ENCODE results near the gene NR2C2. TPM values are rescaled to one million over a fixed set of nuclear protein-coding genes. Genes with fewer than 3 reads are reported as not detected.

Gene NR2C2
- total and polyA plus RNA-seq, 9 of the 15 experiments (the other 6 are each of a cell fraction or from before 2014, with no cell fraction given) = 6.1 to 33.0 (median 14.6) TPM

GRCh38 chr3:14927308-14927707 is 20.1 kb upstream of the NR2C2 start:
- FAIRE-seq = no peak
- H2AFZ ChIP-seq (ENCODE audit: low read depth, low read length) = no peak overlapping the region
- H3K9ac ChIP-seq (ENCODE audit: insufficient read depth in 1 of 2, low read depth in 2 of 2, low read length in 2 of 2) = no peak overlapping the region
- no peaks in the 10 kb centered on the region for H3K79me2 ChIP-seq (ENCODE audit: control insufficient read depth, insufficient read depth, low read length)
- BruUV-seq (replicated peaks) = no TSS peak
- no peaks in the 10 kb centered on the region for H3K9me3 ChIP-seq (replicated peaks; ENCODE audit: control insufficient read depth, insufficient read depth, low read depth, low read length)
- in situ Hi-C loops (cut with MboI) (no loop called here), intact Hi-C loops (cut with micrococcal nuclease) (loop anchor here (5.0 to 10.0 kb wide), 5 partner anchors 125 to 630 kb away; partner anchors contain the start of gene CAPN7)
- ChIA-PET CTCF (ENCODE audit: low intra/inter-chr PET ratio) (no interaction called here), POLR2A (interaction anchor here (0.5 to 1.1 kb wide), 3 partner anchors 10 to 115 kb away, joined by 3 to 4 read pairs (median 3); no protein-coding TSS in a partner anchor)
- DNase-seq (ENCODE audit: extremely low read depth in 1 of 4, low spot score in 3 of 4) = no peak
- TF ChIP-seq ZNF24 (IDR thresholded peaks at IDR 0.05) (peak; percentile 92), UBTF (IDR thresholded peaks at IDR 0.05; ENCODE audit: borderline replicate concordance in 1 of 2, low read depth in 2 of 2, low read length in 2 of 2) (no peak)
- H4K20me1 ChIP-seq (replicated peaks; ENCODE audit: control insufficient read depth, insufficient read depth, low read length) = peaks cover 4% of the 10 kb centered on the region; the same call in 1 of the 2 replicates
- 50% methylated on average over 5 of the region's 5 CpGs for WGBS (ENCODE audit: insufficient coverage, low coverage, missing lambda C conversion rate)
- no peak overlapping the region for H3K4me3 ChIP-seq
- peaks cover 0 to 2% of the 10 kb centered on the region in 2 experiments; a peak in 2 of 5 replicates for H3K4me1 ChIP-seq (replicated peaks in 1 of 2; ENCODE audit: control insufficient read depth in 2 of 2, insufficient read depth in 2 of 2, low read length in 2 of 2)
- H3K27ac ChIP-seq (ENCODE audit: extremely low read depth, low read depth, low read length) = no peak overlapping the region
- no peak overlapping the region for H3K4me2 ChIP-seq (ENCODE audit: insufficient read depth, low read length)
- ATAC-seq = no peak
- peaks cover 23% of the 10 kb centered on the region in 2 experiments for H3K27me3 ChIP-seq (ENCODE audit: control insufficient read depth in 2 of 2, insufficient read depth in 2 of 2, low read length in 2 of 2)
- H3K9me1 ChIP-seq (ENCODE audit: control insufficient read depth, insufficient read depth, low read length) = no peaks in the 10 kb centered on the region
- no peaks in the 10 kb centered on the region for H3K36me3 ChIP-seq (ENCODE audit: control insufficient read depth, insufficient read depth, low read length)
